ENCODE data around the gene DDX11. TPM values are rescaled to one million over a fixed set of nuclear protein-coding genes. Genes with fewer than 3 reads are reported as not detected.
"Not testable (repeated sequence)": the region's sequence is repeated elsewhere in the genome, so short reads cannot be mapped to it uniquely, and the experiment has no call there.

Gene DDX11
- total and polyA plus RNA-seq, 2 donors (not counting 1 experiment from before 2014, with no cell fraction given) = 68.0 to 90.2 TPM

DNA sequence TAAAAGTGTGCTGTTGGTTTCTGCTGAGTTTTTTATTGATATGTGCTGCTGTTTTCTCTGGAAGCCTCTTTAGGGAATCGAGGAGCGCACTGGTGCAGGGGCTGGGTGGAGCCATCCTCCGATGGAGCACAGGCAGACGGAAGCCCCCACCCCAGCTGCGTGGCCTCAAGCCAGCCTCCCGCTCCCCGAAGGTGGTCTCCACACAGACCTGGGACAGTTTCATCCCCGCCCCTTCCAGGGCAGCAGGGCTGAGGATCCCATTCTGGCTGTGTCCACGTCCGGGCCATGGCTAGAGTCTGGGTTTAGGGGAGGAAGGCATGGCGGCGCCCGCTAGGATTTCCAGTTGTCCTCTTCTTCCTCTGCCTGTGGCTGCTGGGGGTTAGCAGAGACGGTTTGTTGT is 31.1 kb downstream of the DDX11 start:
- H3K9ac ChIP-seq (ENCODE audit: low read length); H3K36me3 ChIP-seq (replicated peaks in 1 of 2; ENCODE audit: control extremely low read depth in 1 of 2, control insufficient read depth in 1 of 2, extremely low read depth in 1 of 2, insufficient read depth in 2 of 2, low read length in 1 of 2); ATAC-seq (ENCODE audit: low read depth); H3K27me3 Mint-ChIP-seq; H3K27ac ChIP-seq (ENCODE audit: low read length in 2 of 2); CTCF ChIA-PET; H2AFZ ChIP-seq (ENCODE audit: insufficient read depth, low read depth, low read length, poor library complexity, severe bottlenecking); H3K9me3 ChIP-seq (ENCODE audit: control extremely low read depth in 1 of 3, control insufficient read depth in 2 of 3, insufficient read depth in 1 of 3, low read length in 2 of 3); H3K4me3 Mint-ChIP-seq; H3K9me3 Mint-ChIP-seq (ENCODE audit: insufficient read depth); H3K79me2 ChIP-seq (ENCODE audit: control insufficient read depth, insufficient read depth, low read length); H3K4me2 ChIP-seq (replicated peaks; ENCODE audit: low read depth, low read length, poor library complexity, severe bottlenecking); H3K4me3 ChIP-seq (ENCODE audit: control extremely low read depth in 1 of 5, extremely low read depth in 1 of 5, insufficient read depth in 1 of 5, low read depth in 2 of 5, low read length in 4 of 5); H4K20me1 ChIP-seq (ENCODE audit: control insufficient read depth, insufficient read depth, low read length, poor library complexity, severe bottlenecking); POLR2A ChIA-PET; H3K4me1 Mint-ChIP-seq; H3K27ac Mint-ChIP-seq; H3K27me3 ChIP-seq (replicated peaks in 1 of 4; ENCODE audit: control extremely low read depth in 1 of 4, control insufficient read depth in 3 of 4, insufficient read depth in 4 of 4, low read length in 3 of 4); H3K4me1 ChIP-seq (ENCODE audit: control insufficient read depth in 2 of 2, insufficient read depth in 2 of 2, low read length in 2 of 2); DNase-seq; intact Hi-C loops (cut with micrococcal nuclease): not testable (repeated sequence)
- 100% methylated on average over 7 of the region's 14 CpGs for WGBS (ENCODE audit: insufficient coverage)

DNA sequence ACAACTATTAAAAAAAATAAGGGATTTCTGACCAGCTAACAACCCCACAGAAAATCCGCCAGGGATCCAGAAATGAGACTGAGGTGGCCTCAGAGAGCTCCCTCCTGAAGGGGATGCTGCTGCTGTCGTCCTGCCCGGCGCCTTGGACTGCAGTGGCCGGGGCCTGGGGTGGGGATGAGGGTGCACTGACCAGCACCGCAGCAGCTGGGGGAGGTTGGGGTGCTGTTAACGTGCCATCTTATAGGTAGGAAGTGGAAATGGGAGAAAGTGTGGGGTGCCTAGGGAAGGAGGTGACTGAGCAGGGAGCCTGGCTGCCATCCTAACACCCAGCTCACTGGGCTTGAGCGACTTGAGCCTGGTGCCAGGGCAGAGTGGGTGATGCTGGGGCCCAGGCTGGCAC is 32.0 kb downstream of the DDX11 start:
- no peaks in the 10 kb centered on the region for H4K20me1 ChIP-seq (ENCODE audit: control insufficient read depth, insufficient read depth, low read length, poor library complexity, severe bottlenecking)
- H3K27me3 Mint-ChIP-seq = no peaks in the 10 kb centered on the region
- no peak overlapping the region for H3K9ac ChIP-seq (ENCODE audit: low read length)
- 82% methylated on average over 5 of the region's 8 CpGs for WGBS (ENCODE audit: insufficient coverage)
- H3K27ac ChIP-seq (ENCODE audit: low read length in 2 of 2) = no peak overlapping the region
- no peaks in the 10 kb centered on the region for H3K27me3 ChIP-seq (replicated peaks in 1 of 4; ENCODE audit: control extremely low read depth in 1 of 4, control insufficient read depth in 3 of 4, insufficient read depth in 4 of 4, low read length in 3 of 4)
- H3K9me3 ChIP-seq (ENCODE audit: control extremely low read depth in 1 of 3, control insufficient read depth in 2 of 3, insufficient read depth in 1 of 3, low read length in 2 of 3) = no peaks in the 10 kb centered on the region
- POLR2A ChIA-PET = no interaction called here
- H3K79me2 ChIP-seq (ENCODE audit: control insufficient read depth, insufficient read depth, low read length) = no peaks in the 10 kb centered on the region
- no peak overlapping the region for H3K4me3 Mint-ChIP-seq
- no peak overlapping the region for H3K4me3 ChIP-seq (ENCODE audit: control extremely low read depth in 1 of 5, extremely low read depth in 1 of 5, insufficient read depth in 1 of 5, low read depth in 2 of 5, low read length in 4 of 5)
- no peak overlapping the region for H2AFZ ChIP-seq (ENCODE audit: insufficient read depth, low read depth, low read length, poor library complexity, severe bottlenecking)
- TF ChIP-seq CTCF (IDR thresholded peaks at IDR 0.05) = no peak
- TF ChIP-seq EZH2 (IDR thresholded peaks at IDR 0.05; ENCODE audit: borderline replicate concordance, insufficient read depth, low read depth, low read length, poor library complexity, severe bottlenecking) = no peak
- DNase-seq (no peak), ATAC-seq (ENCODE audit: low read depth) (no peak)
- no peaks in the 10 kb centered on the region for H3K4me1 Mint-ChIP-seq
- peaks cover 0 to 5% of the 10 kb centered on the region in 2 experiments for H3K36me3 ChIP-seq (replicated peaks in 1 of 2; ENCODE audit: control extremely low read depth in 1 of 2, control insufficient read depth in 1 of 2, extremely low read depth in 1 of 2, insufficient read depth in 2 of 2, low read length in 1 of 2)
- CTCF ChIA-PET = no interaction called here
- H3K4me2 ChIP-seq (replicated peaks; ENCODE audit: low read depth, low read length, poor library complexity, severe bottlenecking) = no peak overlapping the region
- H3K9me3 Mint-ChIP-seq (ENCODE audit: insufficient read depth) = no peaks in the 10 kb centered on the region
- intact Hi-C loops (cut with micrococcal nuclease) = no loop called here
- H3K4me1 ChIP-seq (ENCODE audit: control insufficient read depth in 2 of 2, insufficient read depth in 2 of 2, low read length in 2 of 2) = peaks cover 0 to 4% of the 10 kb centered on the region in 2 donors
- H3K27ac Mint-ChIP-seq = peak overlapping the region; percentile 15

Measured in B cell (primary cell).